Erythroblast (primary cell): ENCODE data around the gene IL13.

Experiments used
- GATA1 ChIP-seq: IDR thresholded peaks from 2 replicates; pipeline ENCODE4 v1.6.1; 2011; ENCODE audit warnings: low read depth, mild to moderate bottlenecking, control low read depth, low read length, moderate library complexity
- POLR2A ChIP-seq: IDR thresholded peaks from 2 replicates; pipeline ENCODE4 v1.6.1; 2011; ENCODE audit warnings: mild to moderate bottlenecking, low read length

- TF ChIP-seq POLR2A (no peak), GATA1 (no peak)
Measured at GRCh38 chr5:132665574-132666080, 7.7 kb downstream of the IL13 start.
